Keratinocyte (primary cell): Measurements from ENCODE around the gene PAX2.

Source experiments
- CTCF ChIP-seq, 3 experiments: IDR thresholded peaks in 1 of 3; conservative IDR thresholded peaks in 1 of 3; optimal IDR thresholded peaks in 1 of 3; 2 replicates in 2 of 3; 3 replicates in 1 of 3; pipeline versions ENCODE3 to v1.5.1; 2011; ENCODE audit warnings: low read length in 3 of 3, mild to moderate bottlenecking in 3 of 3, moderate library complexity in 2 of 3, control low read depth in 1 of 3, inconsistent platforms in 1 of 3; ENCODE audit not compliant: insufficient read depth in 2 of 3; ENCODE audit errors: extremely low read depth in 1 of 3
- EZH2 ChIP-seq: IDR thresholded peaks from one replicate; pipeline ENCODE4 v1.6.1; 2012; ENCODE audit warnings: inconsistent platforms, mild to moderate bottlenecking, low read length, moderate library complexity

DNA sequence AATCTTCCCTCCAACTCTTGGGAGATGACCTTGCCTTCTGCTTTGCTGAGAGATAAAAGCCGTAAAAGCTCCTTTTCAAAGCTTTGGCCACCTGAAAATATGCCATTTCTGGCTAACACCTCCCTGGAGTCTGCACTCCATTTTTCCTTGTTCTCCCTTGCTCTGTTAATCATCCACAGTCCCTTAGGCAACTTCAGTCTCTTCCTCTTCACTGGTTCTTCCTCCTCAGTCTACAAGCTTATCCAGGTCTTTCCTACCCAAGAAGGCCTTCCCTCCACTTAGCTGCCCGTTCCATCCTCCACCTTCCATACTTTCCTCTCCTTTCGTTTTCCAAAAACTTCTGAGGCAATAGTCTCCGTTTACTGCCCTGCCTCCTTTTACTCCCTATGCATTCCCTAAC is 30.5 kb downstream of the PAX2 start:
- TF ChIP-seq CTCF (optimal IDR thresholded peaks at IDR 0.05 in 1 of 3, IDR thresholded peaks at IDR 0.05 in 1 of 3, conservative IDR thresholded peaks at IDR 0.05 in 1 of 3; ENCODE audit: extremely low read depth in 1 of 3, insufficient read depth in 2 of 3, low read length in 3 of 3) (no peak), EZH2 (no peak)
